Right atrium auricular region (tissue), 2 donors: ENCODE results near the gene MOB3A. TPM values are rescaled to one million over a fixed set of nuclear protein-coding genes. Genes with fewer than 3 reads are reported as not detected.

ENCODE experiments used
- DNase-seq: peaks from one replicate; pipeline ENCODE4 v3.0.0-alpha.2; 2019; ENCODE audit warnings: low spot score
- H3K27ac ChIP-seq, 2 donors: fragments of 200-600 bp; sonication (generic); 1 replicate in 1 of 2; 2 replicates in 1 of 2; pipeline ENCODE4 v1.5.1; 2016 to 2019
- H3K27me3 ChIP-seq, 2 donors: fragments of 200-600 bp; sonication (generic); one replicate each; pipeline versions ENCODE4 v1.5.1 to v1.6.0; 2017 to 2019
- H3K36me3 ChIP-seq: fragments of 200-600 bp; sonication (generic); one replicate; pipeline ENCODE4 v1.5.1; 2016
- H3K4me1 ChIP-seq, 2 donors: fragments of 200-600 bp; sonication (generic); one replicate each; pipeline versions ENCODE4 v1.5.1 to v1.6.0; 2017 to 2019
- H3K4me3 ChIP-seq, 2 donors: fragments of 200-600 bp; sonication (generic); 1 replicate in 1 of 2; 2 replicates in 1 of 2; pipeline ENCODE4 v1.5.1; 2017 to 2019; ENCODE audit warnings: mild to moderate bottlenecking in 1 of 2, moderate library complexity in 1 of 2
- H3K9me3 ChIP-seq, 2 donors: fragments of 200-600 bp; sonication (generic); one replicate each; pipeline ENCODE4 v1.5.1; 2019
- CTCF ChIP-seq, 2 donors: fragments of 200-600 bp; sonication (generic); IDR thresholded peaks; one replicate each; pipeline ENCODE4 v1.5.1; 2019; ENCODE audit warnings: antibody characterized with exemption in 2 of 2
- total RNA-seq, 2 donors: library from RNA; depleted of rRNA; stranded (reverse); fragments of >200 nt; gene quantifications; one replicate each; pipeline ENCODE4 v1.1.0, GENCODE V29; 2016

Gene MOB3A
- total RNA-seq, 2 donors from 2014 or later, result 19.7 to 29.4 TPM

- no peaks in the 10 kb centered on the region for H3K9me3 ChIP-seq
- no peak for DNase-seq
- H3K36me3 ChIP-seq, result peaks cover 84% of the 10 kb centered on the region
- peak overlapping the region in 1 of 2 donors; percentile 31 for H3K4me3 ChIP-seq
- no peak for TF ChIP-seq CTCF (IDR thresholded peaks at IDR 0.05)
- H3K27me3 ChIP-seq, result no peaks in the 10 kb centered on the region
- H3K27ac ChIP-seq, result peak overlapping the region; percentile 93 to 98
- peaks cover 0 to 81% of the 10 kb centered on the region in 2 donors for H3K4me1 ChIP-seq
Measured at GRCh38 chr19:2042485-2043250, 53.5 kb downstream of the MOB3A start.

GRCh38 chr19:2041683-2042484, 54.2 kb downstream of the MOB3A start:
- DNase-seq, result peak; percentile 97
- no peak for TF ChIP-seq CTCF (IDR thresholded peaks at IDR 0.05)
- H3K4me3 ChIP-seq, result peak overlapping the region; percentile 15 to 31
- H3K27me3 ChIP-seq, result no peaks in the 10 kb centered on the region
- H3K36me3 ChIP-seq, result peaks cover 80% of the 10 kb centered on the region
- H3K9me3 ChIP-seq, result no peaks in the 10 kb centered on the region
- peaks cover 0 to 74% of the 10 kb centered on the region in 2 donors for H3K4me1 ChIP-seq
- peak overlapping the region; percentile 93 to 98 for H3K27ac ChIP-seq

DNA sequence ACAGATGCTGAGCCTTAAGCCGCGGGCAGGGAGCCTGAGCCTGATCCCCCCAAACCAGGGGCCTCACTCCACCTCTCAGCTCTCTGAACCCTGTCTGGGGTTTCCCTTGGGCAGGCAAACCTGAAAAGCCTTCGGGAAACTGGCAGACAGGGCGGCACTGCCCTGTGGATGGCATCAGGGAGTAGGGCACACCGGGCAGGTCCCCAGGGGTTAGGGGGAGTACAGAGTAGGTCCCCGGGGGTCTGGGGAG, 54.8 kb downstream of the MOB3A start:
- no peak for DNase-seq
- H3K27ac ChIP-seq, result peak overlapping the region; percentile 93 to 98

DNA sequence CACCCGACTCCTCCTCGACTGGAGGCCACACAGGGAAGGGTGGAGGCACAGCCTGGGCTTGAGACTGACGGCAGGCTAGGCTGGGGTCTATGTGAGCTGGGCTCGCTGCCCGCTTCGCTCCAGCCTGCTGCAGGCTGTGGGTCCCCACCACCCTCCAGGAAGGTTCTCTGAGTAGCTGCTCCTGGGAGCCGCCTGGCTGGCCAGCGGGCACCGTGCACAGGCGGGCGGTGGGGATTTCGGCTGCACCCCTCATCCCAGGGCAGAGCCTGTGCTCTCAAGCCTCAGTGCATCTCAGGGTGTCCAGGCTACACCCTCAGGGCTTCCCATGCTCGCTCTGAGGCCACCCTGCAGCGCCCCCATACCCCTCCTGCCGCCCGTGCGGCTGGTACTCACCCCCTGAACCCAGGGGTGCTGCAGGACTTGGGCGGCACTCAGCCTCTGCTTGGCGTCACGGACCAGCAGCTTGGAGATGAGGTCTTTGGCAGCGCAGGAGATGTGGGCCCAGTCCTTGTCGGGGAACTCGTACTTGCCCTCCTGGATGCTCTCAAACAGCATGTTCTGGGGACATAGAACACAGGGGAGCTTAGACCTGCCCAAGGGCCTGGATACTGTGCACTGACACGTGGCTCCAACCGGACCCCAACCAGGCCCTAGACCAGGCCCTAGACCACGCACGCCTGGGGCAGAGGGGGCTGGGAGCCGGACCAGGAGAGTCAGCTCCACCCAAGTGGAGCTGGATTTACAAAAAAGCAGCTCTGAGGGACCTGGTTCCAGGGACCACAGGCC, 55.3 kb downstream of the MOB3A start:
- peak overlapping the region; percentile 93 to 98 for H3K27ac ChIP-seq
- H3K27me3 ChIP-seq, result no peaks in the 10 kb centered on the region
- peaks cover 70% of the 10 kb centered on the region for H3K36me3 ChIP-seq
- H3K4me3 ChIP-seq, result peak overlapping the region in 1 of 2 donors; percentile 14
- peaks cover 0 to 63% of the 10 kb centered on the region in 2 donors for H3K4me1 ChIP-seq
- TF ChIP-seq CTCF (IDR thresholded peaks at IDR 0.05), result no peak
- DNase-seq, result no peak
- peaks cover 0 to 3% of the 10 kb centered on the region in 2 donors for H3K9me3 ChIP-seq

More for the DNA sequence above, 54.8 kb downstream of the MOB3A start:
- Histone ChIP-seq H3K4me1 (peaks cover 0 to 68% of the 10 kb centered on the region in 2 donors), H3K4me3 (peak overlapping the region; percentile 14 to 15), H3K36me3 (peaks cover 75% of the 10 kb centered on the region), H3K9me3 (no peaks in the 10 kb centered on the region), H3K27me3 (no peaks in the 10 kb centered on the region)
- TF ChIP-seq CTCF (IDR thresholded peaks at IDR 0.05), result no peak

DNA sequence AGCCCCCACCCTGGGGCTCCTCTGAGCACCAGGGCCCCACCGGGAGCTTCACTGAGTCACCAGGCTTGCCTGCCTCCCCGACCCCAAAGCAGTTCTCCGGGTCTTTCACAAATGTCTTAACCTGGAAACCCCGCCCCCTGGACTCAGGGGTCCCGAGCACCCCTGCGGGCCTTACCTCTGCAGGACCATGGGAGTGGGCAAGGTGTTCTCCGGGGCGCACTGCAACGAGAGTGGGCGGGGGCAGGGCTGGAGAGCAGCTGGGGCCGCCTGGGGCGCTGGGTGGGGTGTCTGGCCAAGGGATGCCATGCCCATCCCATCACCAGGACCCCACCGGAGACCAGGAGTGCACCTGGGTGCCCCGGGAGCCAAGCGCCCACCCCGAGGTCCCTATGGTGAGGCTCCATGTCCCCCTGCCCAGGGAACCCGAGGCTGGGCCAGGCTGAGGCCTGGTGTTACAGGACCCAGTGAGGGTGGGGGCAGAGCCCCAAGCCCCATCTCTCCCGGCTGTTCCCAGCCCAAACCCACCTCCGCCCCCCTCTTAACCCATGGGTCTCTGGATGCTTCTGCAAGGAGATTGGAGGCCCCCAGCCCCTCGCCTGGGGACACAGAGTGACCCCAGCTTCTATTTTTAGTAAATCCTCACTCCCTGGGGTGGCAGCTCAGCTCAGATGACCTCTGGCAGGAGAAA, 56.0 kb downstream of the MOB3A start:
- Histone ChIP-seq H3K9me3 (peaks cover 0 to 10% of the 10 kb centered on the region in 2 donors), H3K27me3 (no peaks in the 10 kb centered on the region), H3K36me3 (peaks cover 63% of the 10 kb centered on the region), H3K4me1 (peaks cover 0 to 57% of the 10 kb centered on the region in 2 donors), H3K27ac (peak overlapping the region; percentile 93 to 98), H3K4me3 (no peak overlapping the region)
- DNase-seq, result no peak
- no peak for TF ChIP-seq CTCF (IDR thresholded peaks at IDR 0.05)
